Brain microvascular endothelial cell (primary cell): ENCODE measurements around the gene DDOST.

Experiments used
- DNase-seq: peaks from one replicate; pipeline ENCODE4 v3.0.0-alpha.2; 2020
- H3K27ac ChIP-seq: fragments of 250-450 bp; sonication (Bioruptor Pico); 2 replicates; pipeline ENCODE4 v1.5.1; 2020; ENCODE audit warnings: mild to moderate bottlenecking, moderate library complexity
- H3K27me3 ChIP-seq: fragments of 250-450 bp; sonication (Bioruptor Pico); replicated peaks from 2 replicates; pipeline ENCODE4 v1.5.1; 2020; ENCODE audit warnings: mild to moderate bottlenecking
- H3K36me3 ChIP-seq: fragments of 250-450 bp; sonication (Bioruptor Pico); replicated peaks from 2 replicates; pipeline ENCODE4 v1.5.1; 2020; ENCODE audit warnings: mild to moderate bottlenecking
- H3K4me3 ChIP-seq: 2 replicates; pipeline ENCODE4 v1.5.1; 2011; ENCODE audit warnings: low read depth, mild to moderate bottlenecking, control low read depth, low read length, moderate library complexity
- CTCF ChIP-seq: IDR thresholded peaks from 2 replicates; pipeline ENCODE4 v1.5.1; 2011; ENCODE audit warnings: low read depth, mild to moderate bottlenecking, moderate library complexity, low read length, control low read depth, inconsistent platforms; ENCODE audit errors: missing control alignments
- in situ Hi-C: cut with HindIII; loops from 2 replicates; pipeline ENCODE4 v1.10.0; 2017; ENCODE audit warnings: low sequenced_read_pairs, low pct_ligation_motif_present

DDOST gene

DNA sequence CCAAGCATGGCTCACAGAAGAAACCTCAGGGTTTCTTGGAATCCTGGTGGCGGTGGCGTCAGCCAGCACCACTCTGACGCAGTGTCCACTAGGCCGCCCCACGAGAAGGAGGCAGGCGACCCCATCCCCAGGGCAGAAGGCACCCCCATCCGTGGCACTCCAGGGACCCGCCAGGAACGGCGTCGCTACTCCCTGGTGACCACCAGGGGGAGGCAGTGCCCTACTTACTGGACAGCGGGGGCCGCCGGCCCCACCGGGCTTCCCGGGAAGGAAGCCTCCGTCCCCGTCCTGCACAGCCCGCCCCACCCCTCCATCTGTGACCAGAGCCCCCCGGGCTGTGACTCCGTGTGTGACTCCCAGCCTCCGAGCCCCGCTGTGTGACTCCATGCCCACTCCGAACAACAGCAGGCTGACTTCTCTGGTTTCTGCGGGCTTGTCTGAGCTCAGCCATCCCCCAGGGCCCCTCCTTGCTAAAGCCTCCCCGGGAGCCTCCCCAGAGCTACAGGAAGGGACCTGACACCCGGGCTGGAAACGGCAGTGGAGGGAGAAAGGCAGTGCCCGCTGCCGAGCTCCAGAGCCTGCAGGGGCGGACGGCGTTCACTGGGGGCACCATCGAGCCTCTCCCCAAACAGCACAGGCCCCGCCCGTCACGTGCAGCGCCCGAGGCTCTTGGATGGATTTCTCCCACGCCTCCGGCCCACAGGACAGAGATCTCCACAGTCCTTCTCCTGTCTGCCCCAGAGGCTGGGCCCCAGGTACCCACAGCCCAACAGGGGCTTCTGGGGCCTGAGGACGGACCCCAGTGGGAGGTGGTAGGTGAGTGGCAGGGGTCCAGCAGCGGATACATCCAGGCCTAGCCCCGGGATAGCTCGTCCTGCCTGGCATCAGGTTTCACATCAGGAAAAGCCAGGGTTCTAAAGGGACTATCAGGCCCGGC is 35.5 kb upstream of the DDOST start:
- peak; percentile 86 for TF ChIP-seq CTCF
- Histone ChIP-seq H3K36me3 (no peaks in the 10 kb centered on the region), H3K4me3 (peak overlapping the region; percentile 65), H3K27ac (peak overlapping the region; percentile 69), H3K27me3 (no peaks in the 10 kb centered on the region)
- DNase-seq, result peak; percentile 79
- in situ Hi-C loops, result no loop called here

DNA sequence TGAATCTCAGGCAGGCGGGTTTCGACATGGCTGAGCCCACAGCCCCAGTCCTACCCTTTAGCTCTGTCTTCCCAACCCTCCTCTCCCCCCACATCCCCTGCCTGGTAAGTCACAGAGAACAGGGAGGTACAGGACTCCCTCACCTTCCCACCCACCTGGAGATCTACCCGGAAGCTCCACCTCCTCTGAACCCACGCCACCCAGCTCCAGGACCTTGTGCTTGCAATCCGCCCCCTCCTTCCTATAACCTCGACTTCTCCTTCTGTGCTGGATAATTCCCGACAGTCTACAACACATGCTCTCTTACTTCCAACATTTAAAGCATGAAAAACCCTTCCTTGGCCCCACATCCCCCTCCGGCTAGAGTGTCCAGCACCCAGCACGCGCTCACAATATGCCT is 34.3 kb upstream of the DDOST start:
- Histone ChIP-seq H3K36me3 (no peaks in the 10 kb centered on the region), H3K27ac (no peak overlapping the region), H3K27me3 (no peaks in the 10 kb centered on the region), H3K4me3 (no peak overlapping the region)
- in situ Hi-C loops, result no loop called here
- no peak for TF ChIP-seq CTCF
- no peak for DNase-seq

- no peak overlapping the region for H3K27ac ChIP-seq
- in situ Hi-C loops, result no loop called here
- H3K36me3 ChIP-seq, result no peaks in the 10 kb centered on the region
- no peak for TF ChIP-seq CTCF
- no peak for DNase-seq
- H3K4me3 ChIP-seq, result no peak overlapping the region
- no peaks in the 10 kb centered on the region for H3K27me3 ChIP-seq
Observed at GRCh38 chr1:20693623-20694022, 32.5 kb upstream of the DDOST start.

DNA sequence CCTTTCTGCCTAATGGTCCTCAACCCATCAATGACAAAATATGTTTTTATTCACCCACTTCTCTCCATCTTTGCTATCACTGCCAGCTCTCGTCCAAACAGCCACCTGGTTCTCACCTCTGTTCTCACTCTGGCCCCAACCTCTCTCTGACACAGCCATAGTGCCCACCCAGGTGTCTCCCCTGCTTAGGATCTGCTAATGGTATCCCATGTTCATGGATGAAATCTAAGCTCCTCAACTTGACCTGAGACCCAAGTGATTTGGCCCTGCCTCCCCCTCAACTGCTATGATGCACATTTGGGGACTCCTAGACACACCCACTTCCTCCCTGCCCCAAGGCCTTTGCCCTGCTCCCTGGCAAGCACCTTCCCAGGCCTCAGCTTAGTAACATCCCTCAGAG is 30.7 kb upstream of the DDOST start:
- Histone ChIP-seq H3K27ac (no peak overlapping the region), H3K4me3 (no peak overlapping the region), H3K36me3 (no peaks in the 10 kb centered on the region), H3K27me3 (no peaks in the 10 kb centered on the region)
- no peak for DNase-seq
- no peak for TF ChIP-seq CTCF
- in situ Hi-C loops, result no loop called here

- in situ Hi-C loops, result no loop called here
- H3K27me3 ChIP-seq, result no peaks in the 10 kb centered on the region
- H3K4me3 ChIP-seq, result no peak overlapping the region
- TF ChIP-seq CTCF, result no peak
- no peaks in the 10 kb centered on the region for H3K36me3 ChIP-seq
- DNase-seq, result no peak
- no peak overlapping the region for H3K27ac ChIP-seq
Observed at GRCh38 chr1:20689645-20690056, 28.5 kb upstream of the DDOST start.
